Osteocyte (in vitro differentiated cells): ENCODE measurements around the gene PROC. TPM values are rescaled to one million over a fixed set of nuclear protein-coding genes. Genes with fewer than 3 reads are reported as not detected.

Experiments
- DNase-seq: peaks from one replicate; pipeline ENCODE4 v3.0.0; 2021; ENCODE audit warnings: mixed read lengths; ENCODE audit not compliant: unreplicated experiment; ENCODE audit errors: extremely low spot score
- H3K27ac Mint-ChIP-seq: one replicate; pipeline ENCODE4 v1.8.0; 2021; ENCODE audit warnings: mild to moderate bottlenecking, mixed read lengths; ENCODE audit not compliant: unreplicated experiment
- H3K27me3 Mint-ChIP-seq: one replicate; pipeline ENCODE4 v1.8.0; 2021; ENCODE audit warnings: mixed read lengths; ENCODE audit not compliant: unreplicated experiment
- H3K36me3 Mint-ChIP-seq: one replicate; pipeline ENCODE4 v1.8.0; 2021; ENCODE audit warnings: mixed read lengths; ENCODE audit not compliant: unreplicated experiment
- H3K4me1 Mint-ChIP-seq: one replicate; pipeline ENCODE4 v1.8.0; 2021; ENCODE audit warnings: mixed read lengths; ENCODE audit not compliant: unreplicated experiment
- H3K4me3 Mint-ChIP-seq: one replicate; pipeline ENCODE4 v1.8.0; 2021; ENCODE audit warnings: mild to moderate bottlenecking, moderate library complexity, mixed read lengths; ENCODE audit not compliant: unreplicated experiment
- H3K9me3 Mint-ChIP-seq: one replicate; pipeline ENCODE4 v1.8.0; 2021; ENCODE audit warnings: mixed read lengths; ENCODE audit not compliant: unreplicated experiment
- long read RNA-seq: library from polyadenylated mRNA; unstranded; transcript quantifications from one replicate; pipeline ENCODE4 v2.0.0, GENCODE V29; 2021
- total RNA-seq: library from RNA; stranded (reverse); gene quantifications from 2 replicates; pipeline ENCODE4 v1.2.1, GENCODE V29; 2021
- TF ChIP-seq, protein P1 (sequence below): fragments of 200-600 bp; sonication (generic); IDR thresholded peaks from 2 replicates; pipeline ENCODE4 v1.5.0; 2021; ENCODE audit warnings: antibody characterized with exemption, mild to moderate bottlenecking, moderate library complexity

The PROC gene
- total RNA-seq, result 1.6 and 2.5 TPM in 2 replicates
- long read RNA-seq, partial matches to known transcripts, result 1 of 1 reads
- long read RNA-seq, other reads (novel, unspliced or antisense), result 0 of 1 reads

GRCh38 chr2:127418300-127419111 is at the start of gene PROC:
PROC (plus strand) TSS chr2:127418427; CDS start chr2:127419943, 1,516 bp downstream.
- Mint-ChIP-seq H3K27me3 (peaks cover 6% of the 10 kb centered on the region), H3K27ac (no peak within 1 kb of the TSS), H3K36me3 (no peaks in the 10 kb centered on the region), H3K4me3 (no peak within 1 kb of the TSS), H3K4me1 (peaks cover 45% of the 10 kb centered on the region), H3K9me3 (peaks cover under 1% of the 10 kb centered on the region)
- DNase-seq, result no peak
- TF ChIP-seq, protein P1, sequence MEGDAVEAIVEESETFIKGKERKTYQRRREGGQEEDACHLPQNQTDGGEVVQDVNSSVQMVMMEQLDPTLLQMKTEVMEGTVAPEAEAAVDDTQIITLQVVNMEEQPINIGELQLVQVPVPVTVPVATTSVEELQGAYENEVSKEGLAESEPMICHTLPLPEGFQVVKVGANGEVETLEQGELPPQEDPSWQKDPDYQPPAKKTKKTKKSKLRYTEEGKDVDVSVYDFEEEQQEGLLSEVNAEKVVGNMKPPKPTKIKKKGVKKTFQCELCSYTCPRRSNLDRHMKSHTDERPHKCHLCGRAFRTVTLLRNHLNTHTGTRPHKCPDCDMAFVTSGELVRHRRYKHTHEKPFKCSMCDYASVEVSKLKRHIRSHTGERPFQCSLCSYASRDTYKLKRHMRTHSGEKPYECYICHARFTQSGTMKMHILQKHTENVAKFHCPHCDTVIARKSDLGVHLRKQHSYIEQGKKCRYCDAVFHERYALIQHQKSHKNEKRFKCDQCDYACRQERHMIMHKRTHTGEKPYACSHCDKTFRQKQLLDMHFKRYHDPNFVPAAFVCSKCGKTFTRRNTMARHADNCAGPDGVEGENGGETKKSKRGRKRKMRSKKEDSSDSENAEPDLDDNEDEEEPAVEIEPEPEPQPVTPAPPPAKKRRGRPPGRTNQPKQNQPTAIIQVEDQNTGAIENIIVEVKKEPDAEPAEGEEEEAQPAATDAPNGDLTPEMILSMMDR, result no peak

DNA sequence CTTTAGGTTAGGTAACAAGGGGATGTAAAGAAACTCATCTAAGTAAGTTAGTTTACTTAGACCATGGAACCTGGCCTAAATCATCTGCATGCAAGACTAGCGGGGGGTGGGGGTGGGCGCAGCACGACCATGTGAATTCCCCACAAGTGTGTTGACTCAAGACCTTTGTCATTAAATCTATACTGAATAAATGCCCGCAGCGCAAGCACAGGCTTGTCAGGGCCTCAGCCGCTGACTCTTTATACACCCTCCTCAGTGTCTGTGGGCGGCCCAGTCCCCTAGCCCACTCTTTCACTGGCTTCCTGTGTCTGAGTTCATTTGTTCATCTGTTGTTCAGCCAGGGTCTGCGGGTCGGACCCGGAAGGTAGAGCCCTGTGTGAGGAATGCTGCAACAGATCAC is 48.2 kb upstream of the PROC start:
- peak overlapping the region; percentile 39 for H3K27ac Mint-ChIP-seq
- DNase-seq, result no peak
- peaks cover 19% of the 10 kb centered on the region for H3K9me3 Mint-ChIP-seq
- TF ChIP-seq, protein P1, result no peak
- H3K27me3 Mint-ChIP-seq, result no peaks in the 10 kb centered on the region
- peaks cover 22% of the 10 kb centered on the region for H3K4me1 Mint-ChIP-seq
- H3K36me3 Mint-ChIP-seq, result peaks cover 17% of the 10 kb centered on the region
- no peak overlapping the region for H3K4me3 Mint-ChIP-seq

GRCh38 chr2:127371037-127371436 is 47.2 kb upstream of the PROC start:
- Mint-ChIP-seq H3K4me1 (peaks cover 14% of the 10 kb centered on the region), H3K27ac (no peak overlapping the region), H3K27me3 (no peaks in the 10 kb centered on the region), H3K9me3 (peaks cover 19% of the 10 kb centered on the region), H3K36me3 (peaks cover 19% of the 10 kb centered on the region), H3K4me3 (no peak overlapping the region)
- TF ChIP-seq, protein P1, result no peak
- DNase-seq, result no peak

GRCh38 chr2:127373362-127374083 is 44.7 kb upstream of the PROC start:
- Mint-ChIP-seq H3K4me3 (no peak overlapping the region), H3K4me1 (peaks cover 20% of the 10 kb centered on the region), H3K9me3 (peaks cover 19% of the 10 kb centered on the region), H3K27ac (no peak overlapping the region), H3K27me3 (no peaks in the 10 kb centered on the region), H3K36me3 (peaks cover 19% of the 10 kb centered on the region)
- TF ChIP-seq, protein P1, result no peak
- no peak for DNase-seq

GRCh38 chr2:127376257-127376656 is 42.0 kb upstream of the PROC start:
- Mint-ChIP-seq H3K4me1 (peaks cover 11% of the 10 kb centered on the region), H3K9me3 (peaks cover 19% of the 10 kb centered on the region), H3K27ac (no peak overlapping the region), H3K27me3 (no peaks in the 10 kb centered on the region), H3K4me3 (no peak overlapping the region), H3K36me3 (peaks cover 19% of the 10 kb centered on the region)
- TF ChIP-seq, protein P1, result no peak
- no peak for DNase-seq
